NCI-H1092 (cell line): ENCODE measurements around the gene LIFR.
A peak's percentile ranks its signal among the peaks of the same experiment; 100 is the strongest.
"Not testable (repeated sequence)": the region's sequence is repeated elsewhere in the genome, so short reads cannot be mapped to it uniquely, and the experiment has no call there.

Experiments used
- DNase-seq: peaks from one replicate; lab custom pipeline; 2025; lab: John Stamatoyannopoulos, UW

The LIFR gene

GRCh38 chr5:38582293-38582974 lies 26.0 kb upstream of the LIFR start:
- no peak for DNase-seq

- no peak for DNase-seq
These were observed 25.2 kb upstream of the LIFR start for GRCh38 chr5:38581597-38581996.

GRCh38 chr5:38579105-38579504 lies 22.7 kb upstream of the LIFR start:
- no peak for DNase-seq

- DNase-seq: no peak
These were observed 20.7 kb upstream of the LIFR start for GRCh38 chr5:38576961-38577684.

- peak; percentile 52 for DNase-seq
These were observed 20.0 kb upstream of the LIFR start for GRCh38 chr5:38576442-38576841.

- DNase-seq: no peak
These were observed 19.0 kb upstream of the LIFR start for GRCh38 chr5:38575476-38575875.

DNA sequence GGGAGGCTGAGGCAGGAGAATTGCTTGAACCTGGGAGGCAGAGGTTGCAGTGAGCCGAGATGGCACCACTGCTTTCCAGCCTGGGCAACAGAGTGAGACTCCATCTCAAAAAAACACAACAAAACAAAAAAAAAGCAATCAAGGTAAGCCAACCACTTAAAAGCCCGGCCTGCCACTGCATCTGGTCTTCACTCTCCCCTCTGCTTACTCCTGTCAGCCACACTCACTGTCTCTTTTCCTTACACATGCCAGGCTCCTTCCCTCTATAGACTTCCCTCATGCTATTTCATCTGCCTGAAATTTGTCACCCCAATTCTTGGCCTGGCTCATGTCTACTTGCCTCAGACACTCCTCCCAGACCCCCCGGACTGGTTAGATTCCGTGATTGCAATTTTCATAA lies 17.6 kb upstream of the LIFR start:
- DNase-seq: no peak

GRCh38 chr5:38573521-38573920 lies 17.1 kb upstream of the LIFR start:
- DNase-seq: no peak

DNA sequence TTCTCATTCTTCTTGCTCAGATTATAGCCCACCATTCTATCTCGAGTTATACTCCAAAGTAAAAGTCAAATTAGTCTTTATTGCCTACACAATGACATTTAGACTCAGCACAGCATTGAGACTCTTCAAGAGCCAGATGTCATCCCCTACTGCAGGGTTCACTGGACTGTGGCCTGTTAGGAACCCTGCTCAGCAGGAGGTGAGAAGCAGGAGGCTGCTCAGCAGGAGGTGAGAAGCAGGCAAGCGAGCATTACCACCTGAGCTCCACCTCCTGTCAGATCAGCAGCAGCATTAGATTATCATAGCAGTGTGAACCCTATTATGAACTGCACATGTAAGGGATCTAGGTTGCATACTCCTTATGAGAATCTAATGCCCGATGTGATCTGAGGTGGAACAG lies 12.7 kb upstream of the LIFR start:
- no peak for DNase-seq

DNA sequence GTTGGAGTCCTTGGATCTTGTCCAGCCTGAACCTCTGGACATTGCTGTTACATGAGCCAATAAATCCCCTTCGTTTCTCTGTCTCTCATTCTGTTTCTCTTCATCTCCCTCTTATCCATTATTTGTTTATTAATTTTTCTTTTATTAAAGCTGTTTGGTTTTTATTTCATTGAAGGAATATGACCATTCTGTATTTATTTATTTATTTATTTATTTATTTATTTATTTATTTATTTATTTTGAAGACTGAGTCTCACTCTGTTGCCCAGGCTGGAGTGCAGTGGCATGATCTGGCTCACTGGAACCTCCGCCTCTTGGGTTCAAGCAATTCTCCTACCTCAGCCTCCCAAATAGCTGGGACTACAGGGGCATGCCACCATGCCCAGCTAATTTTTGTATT lies 10.9 kb upstream of the LIFR start:
- DNase-seq: not testable (repeated sequence)

- DNase-seq: no peak
These were observed 7.2 kb upstream of the LIFR start for GRCh38 chr5:38563624-38564023.

DNA sequence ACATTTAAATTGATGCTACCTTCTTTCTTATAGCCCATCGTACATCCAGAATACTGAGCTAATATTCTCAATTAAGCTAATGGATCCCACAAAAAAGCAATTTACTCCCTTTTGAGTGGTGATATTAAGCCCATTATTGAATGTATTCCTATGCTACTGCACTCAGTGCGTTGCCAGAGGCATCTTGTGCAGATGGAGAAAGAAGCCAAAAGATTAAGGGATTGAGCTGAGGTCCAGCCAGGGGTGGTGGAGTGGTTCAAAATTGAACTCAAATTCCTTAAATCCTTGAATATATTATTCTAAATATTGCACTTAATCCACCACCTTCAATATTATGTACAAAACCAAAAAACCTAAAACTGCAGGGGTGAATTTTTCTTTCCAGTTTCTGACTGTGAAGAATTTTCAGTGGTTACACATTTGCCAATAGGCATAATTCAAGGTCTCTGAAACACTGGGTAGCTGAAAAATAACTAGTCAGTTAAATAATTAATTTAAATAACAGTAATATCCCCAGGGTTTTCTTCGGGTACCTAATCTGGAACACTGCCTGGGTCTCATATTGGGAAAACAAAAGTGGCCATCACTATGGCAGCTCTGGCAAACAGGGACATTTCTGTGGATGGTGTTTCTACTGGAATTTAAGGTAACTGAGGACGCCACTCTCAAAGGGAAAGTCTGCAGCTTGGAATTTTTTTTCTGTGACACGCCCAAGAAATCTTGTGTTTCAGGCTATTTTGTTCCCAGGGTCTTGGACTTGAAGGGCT lies 6.2 kb upstream of the LIFR start:
- DNase-seq: no peak

GRCh38 chr5:38559428-38559827 lies 3.0 kb upstream of the LIFR start:
- DNase-seq: no peak

DNA sequence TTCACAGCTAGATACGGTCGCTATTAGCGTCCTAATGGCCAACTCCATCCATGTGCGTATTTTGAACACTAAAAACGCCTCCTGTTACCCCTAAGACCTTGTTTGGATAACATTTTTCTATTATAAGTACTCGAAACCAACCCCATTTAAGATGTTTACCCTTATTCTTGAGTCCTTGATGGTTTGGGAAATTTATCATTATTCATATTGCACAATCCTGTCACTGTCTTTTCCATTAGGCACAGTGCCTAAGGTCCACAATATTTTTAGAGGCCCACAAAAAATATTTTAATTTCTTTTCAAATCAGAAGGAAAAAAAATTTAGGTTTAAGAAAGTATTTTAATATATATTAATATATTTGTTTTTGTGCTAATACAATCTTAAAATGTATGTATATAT lies 1.3 kb upstream of the LIFR start:
- DNase-seq: no peak

GRCh38 chr5:38557308-38557710 lies 863 bp upstream of the LIFR start:
- DNase-seq: no peak

DNA sequence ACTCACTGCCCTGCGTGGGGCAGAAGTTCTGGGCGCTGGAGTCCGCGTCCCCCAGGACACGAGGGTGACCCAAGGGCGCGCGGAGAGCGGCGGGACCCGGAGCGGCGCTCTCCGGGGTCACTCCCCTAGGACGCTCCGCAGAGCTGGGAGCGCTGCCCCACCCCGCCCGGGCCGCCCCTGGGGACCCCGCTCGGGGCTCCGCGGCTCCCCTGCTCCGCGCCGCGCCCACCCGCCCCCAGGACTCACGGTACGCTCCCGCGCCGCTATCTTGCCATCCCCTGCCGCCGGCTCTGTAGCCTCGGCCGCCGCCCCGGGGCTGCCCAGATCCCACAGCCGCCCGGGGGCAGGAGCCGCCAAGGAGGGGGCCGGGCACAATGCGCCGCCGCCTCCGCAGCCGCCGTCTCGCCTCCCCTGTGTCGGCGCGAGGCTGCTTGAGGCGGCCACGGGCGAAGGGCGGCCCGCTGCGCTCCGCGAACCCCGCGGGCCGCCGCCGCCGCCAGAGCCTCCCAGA lies 303 bp downstream of the LIFR start:
- DNase-seq: no peak

GRCh38 chr5:38555354-38556087 lies 925 bp downstream of the LIFR start:
- DNase-seq: no peak

GRCh38 chr5:38554861-38555260 lies 1.6 kb downstream of the LIFR start:
- DNase-seq: no peak

DNA sequence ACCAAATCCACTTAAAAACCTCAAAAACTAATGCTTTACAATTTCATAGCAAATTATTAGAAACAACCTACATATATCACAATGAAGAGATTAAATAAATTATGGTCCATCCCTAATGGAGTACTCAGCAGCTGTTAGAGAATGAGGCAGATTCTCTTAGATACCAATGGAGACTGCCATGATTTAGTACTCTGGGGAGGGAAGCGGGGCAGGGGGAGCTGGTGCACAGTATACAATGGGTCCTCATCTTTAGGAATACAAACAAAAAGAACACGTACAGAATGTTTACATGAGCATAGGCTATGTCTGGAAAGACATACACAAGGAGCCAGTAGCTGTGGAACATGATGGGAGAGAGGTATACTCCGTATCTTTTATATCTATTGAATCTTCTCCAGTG lies 2.0 kb downstream of the LIFR start:
- DNase-seq: no peak

DNA sequence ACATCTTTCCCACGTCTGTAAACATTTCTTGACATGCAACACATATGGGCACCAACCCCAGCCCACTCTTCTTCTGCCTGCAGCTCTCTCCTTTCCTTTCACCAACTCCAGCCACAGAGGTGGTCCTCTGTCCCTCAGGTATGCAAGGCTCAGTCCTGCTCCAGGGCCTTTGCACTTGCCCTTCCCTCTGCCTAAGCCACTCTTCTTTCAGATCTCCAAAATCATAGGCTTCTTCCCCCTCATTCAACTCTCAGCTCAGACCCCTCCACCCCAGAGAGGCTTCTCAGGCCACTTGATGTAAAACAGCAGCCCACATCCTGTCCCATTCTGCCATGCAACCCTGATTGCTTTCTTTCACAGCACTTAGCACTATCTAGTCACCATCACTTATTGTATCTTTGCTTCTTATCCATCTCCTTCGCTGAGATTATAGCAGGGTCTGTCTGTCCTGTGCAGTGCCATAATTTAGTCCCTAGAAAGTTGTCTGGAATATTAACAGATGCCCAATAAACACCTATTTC lies 3.4 kb downstream of the LIFR start:
- DNase-seq: no peak

GRCh38 chr5:38551030-38552017 lies 5.1 kb downstream of the LIFR start:
- DNase-seq: peak; percentile 32
